Muscle of leg (tissue), 11 donors: ENCODE measurements around the gene RGS14. TPM values are rescaled to one million over a fixed set of nuclear protein-coding genes. Genes with fewer than 3 reads are reported as not detected.

ENCODE experiments used
- DNase-seq: peaks from one replicate; pipeline ENCODE4 v3.0.0; 2013
- H3K27ac ChIP-seq: one replicate; pipeline ENCODE4 v1.5.1; 2013; ENCODE audit warnings: mild to moderate bottlenecking, low read length, control low read depth
- H3K27me3 ChIP-seq: one replicate; pipeline ENCODE4 v1.6.1; 2013; ENCODE audit warnings: low read length; ENCODE audit not compliant: control insufficient read depth, insufficient read depth
- H3K36me3 ChIP-seq: one replicate; pipeline ENCODE4 v1.6.1; 2013; ENCODE audit warnings: low read length; ENCODE audit not compliant: control insufficient read depth, insufficient read depth
- H3K4me1 ChIP-seq: one replicate; pipeline ENCODE4 v1.6.1; 2013; ENCODE audit warnings: low read length; ENCODE audit not compliant: control insufficient read depth, insufficient read depth
- H3K4me3 ChIP-seq: one replicate; pipeline ENCODE4 v1.5.1; 2013; ENCODE audit warnings: low read length, control low read depth
- H3K9me3 ChIP-seq: replicated peaks from 2 replicates; pipeline ENCODE4 v1.6.1; 2013; ENCODE audit warnings: low read depth, low read length; ENCODE audit not compliant: control insufficient read depth
- WGBS: methylation state at CpG from one replicate; pipeline ENCODE4 v1.1.5; 2013; ENCODE audit warnings: missing lambda C conversion rate; ENCODE audit not compliant: insufficient coverage; 5-methylcytosine and 5-hydroxymethylcytosine counted together
- polyA plus RNA-seq, 8 donors: library from polyadenylated mRNA; unstranded; fragments of 120-200 nt; gene quantifications; one replicate each; pipeline versions ENCODE4 v1.2.1 to v1.2.3, GENCODE V29; 2013; ENCODE audit warnings: inconsistent platforms in 1 of 8, low replicate concordance in 1 of 8; ENCODE audit not compliant: insufficient read length in 8 of 8, insufficient read depth in 1 of 8
- total RNA-seq: library from RNA; stranded (reverse); fragments of 120-200 nt; gene quantifications from one replicate; pipeline ENCODE4 v1.2.4, GENCODE V29; 2013

RGS14 gene
- total and polyA plus RNA-seq, 9 donors: 10.4 to 17.2 (median 12.9) TPM

- 69% methylated on average over 21 of the region's 28 CpGs for WGBS
- Histone ChIP-seq H3K27ac (peak overlapping the region; percentile 65), H3K4me1 (no peaks in the 10 kb centered on the region), H3K9me3 (no peaks in the 10 kb centered on the region), H3K36me3 (peaks cover 31% of the 10 kb centered on the region), H3K27me3 (no peaks in the 10 kb centered on the region), H3K4me3 (no peak overlapping the region)
- peak; percentile 88 for DNase-seq
Measured at GRCh38 chr5:177327539-177328522, 29.9 kb upstream of the RGS14 start.

- WGBS: 90% methylated on average over 6 of the region's 19 CpGs
- Histone ChIP-seq H3K36me3 (peaks cover 39% of the 10 kb centered on the region), H3K4me3 (no peak overlapping the region), H3K27ac (no peak overlapping the region), H3K4me1 (no peaks in the 10 kb centered on the region), H3K9me3 (no peaks in the 10 kb centered on the region), H3K27me3 (no peaks in the 10 kb centered on the region)
- DNase-seq: no peak
Measured at GRCh38 chr5:177328545-177329231, 29.0 kb upstream of the RGS14 start.

- 83% methylated on average over 6 of the region's 6 CpGs for WGBS
- H3K36me3 ChIP-seq: peaks cover 51% of the 10 kb centered on the region
- no peaks in the 10 kb centered on the region for H3K4me1 ChIP-seq
Measured at GRCh38 chr5:177329883-177330282, 27.8 kb upstream of the RGS14 start.

GRCh38 chr5:177330991-177331842 is 26.5 kb upstream of the RGS14 start:
- Histone ChIP-seq H3K4me1 (no peaks in the 10 kb centered on the region), H3K27me3 (no peaks in the 10 kb centered on the region), H3K36me3 (peaks cover 64% of the 10 kb centered on the region), H3K27ac (no peak overlapping the region), H3K4me3 (no peak overlapping the region), H3K9me3 (no peaks in the 10 kb centered on the region)
- no peak for DNase-seq
- WGBS: 81% methylated on average over 25 of the region's 27 CpGs

More at GRCh38 chr5:177329883-177330282, 27.8 kb upstream of the RGS14 start:
- Histone ChIP-seq H3K9me3 (no peaks in the 10 kb centered on the region), H3K27me3 (no peaks in the 10 kb centered on the region), H3K27ac (no peak overlapping the region), H3K4me3 (no peak overlapping the region)
- DNase-seq: no peak

- H3K9me3 ChIP-seq: no peaks in the 10 kb centered on the region
- no peak overlapping the region for H3K4me3 ChIP-seq
- WGBS: 80% methylated on average over 29 of the region's 35 CpGs
- H3K36me3 ChIP-seq: peaks cover 75% of the 10 kb centered on the region
- no peaks in the 10 kb centered on the region for H3K4me1 ChIP-seq
- no peak overlapping the region for H3K27ac ChIP-seq
- no peak for DNase-seq
- H3K27me3 ChIP-seq: no peaks in the 10 kb centered on the region
Measured at GRCh38 chr5:177332031-177332895, 25.5 kb upstream of the RGS14 start.

- Histone ChIP-seq H3K4me3 (no peak overlapping the region), H3K27me3 (no peaks in the 10 kb centered on the region), H3K36me3 (peaks cover 81% of the 10 kb centered on the region), H3K4me1 (no peaks in the 10 kb centered on the region), H3K27ac (no peak overlapping the region), H3K9me3 (no peaks in the 10 kb centered on the region)
- DNase-seq: no peak
- 90% methylated on average over 11 of the region's 13 CpGs for WGBS
Measured at GRCh38 chr5:177332896-177333260, 24.8 kb upstream of the RGS14 start.

GRCh38 chr5:177333420-177334154 is 24.1 kb upstream of the RGS14 start:
- Histone ChIP-seq H3K27ac (no peak overlapping the region), H3K4me1 (no peaks in the 10 kb centered on the region), H3K36me3 (peaks cover 87% of the 10 kb centered on the region), H3K27me3 (no peaks in the 10 kb centered on the region), H3K4me3 (no peak overlapping the region), H3K9me3 (no peaks in the 10 kb centered on the region)
- WGBS: 85% methylated on average over 14 of the region's 16 CpGs
- no peak for DNase-seq

- no peaks in the 10 kb centered on the region for H3K4me1 ChIP-seq
- H3K36me3 ChIP-seq: peaks cover 93% of the 10 kb centered on the region
- H3K4me3 ChIP-seq: no peak overlapping the region
- 79% methylated on average over 12 of the region's 15 CpGs for WGBS
- DNase-seq: no peak
- H3K27ac ChIP-seq: no peak overlapping the region
- H3K27me3 ChIP-seq: no peaks in the 10 kb centered on the region
- H3K9me3 ChIP-seq: no peaks in the 10 kb centered on the region
Measured at GRCh38 chr5:177334155-177334551, 23.6 kb upstream of the RGS14 start.
